ENCODE results near the gene PDXP. TPM values are rescaled to one million over a fixed set of nuclear protein-coding genes. Genes with fewer than 3 reads are reported as not detected.
A peak's percentile ranks its signal among the peaks of the same experiment; 100 is the strongest.

PDXP gene
- total RNA-seq, 1 experiment from 2014 or later, result 42.7 TPM

- H3K4me2 ChIP-seq (ENCODE audit: low read length), result peak overlapping the region; percentile 97
- TF ChIP-seq POLR2AphosphoS5 (IDR thresholded peaks at IDR 0.05; ENCODE audit: low read depth, low read length), result no peak
- no peak for TF ChIP-seq SP1 (IDR thresholded peaks at IDR 0.05; ENCODE audit: low read depth)
- TF ChIP-seq ZNF274 (IDR thresholded peaks at IDR 0.05; ENCODE audit: low read depth, low read length), result no peak
- TF ChIP-seq EZH2phosphoT487 (IDR thresholded peaks at IDR 0.05; ENCODE audit: borderline replicate concordance), result no peak
- TF ChIP-seq ZFX (IDR thresholded peaks at IDR 0.05), result 0 out of 2 replicates have a peak, but pooled peaks have one; percentile 55
- TF ChIP-seq SRF (IDR thresholded peaks at IDR 0.05; ENCODE audit: low read depth), result no peak
- TF ChIP-seq CEBPB (IDR thresholded peaks at IDR 0.05; ENCODE audit: low read depth), result no peak
- H3K4me3 ChIP-seq (replicated peaks in 1 of 2; ENCODE audit: low read depth in 1 of 2, low read length in 2 of 2), result peak overlapping the region; percentile 86 to 93
- no peak overlapping the region for H2AFZ ChIP-seq (ENCODE audit: low read depth, low read length, poor library complexity, severe bottlenecking)
- H3K79me2 ChIP-seq (ENCODE audit: insufficient read depth, low read length), result peaks cover 46% of the 10 kb centered on the region
- BruUV-seq (replicated peaks), result no TSS peak
- POLR2A ChIA-PET, result interaction anchor here (1.9 to 3.6 kb wide), 2 partner anchors 8 to 16 kb away, joined by 21 to 71 read pairs; partner anchors contain the start of gene LGALS1
- H3K36me3 ChIP-seq (ENCODE audit: control insufficient read depth in 1 of 2, insufficient read depth in 2 of 2, low read length in 2 of 2), result peaks cover 2 to 11% of the 10 kb centered on the region in 2 experiments; a peak in 1 of 4 replicates
- RAD21 ChIA-PET (ENCODE audit: low non-redundant PET in 1 of 2, low total read pairs in 2 of 2, uncharacterized antibody in 2 of 2, unreplicated experiment in 2 of 2), result interaction anchor here in 1 of 2 experiments (0.5 kb wide), 1 partner anchor 11 kb away, joined by 3 read pairs; no protein-coding TSS in a partner anchor
- H3K9me3 ChIP-seq (ENCODE audit: control insufficient read depth in 1 of 2, insufficient read depth in 1 of 2, low read depth in 1 of 2, low read length in 2 of 2), result no peaks in the 10 kb centered on the region
- H3K27me3 ChIP-seq (ENCODE audit: insufficient read depth, low read length), result no peaks in the 10 kb centered on the region
- ATAC-seq, result no peak; the same call in 1 of the 2 replicates
- peaks cover 11 to 30% of the 10 kb centered on the region in 2 experiments; a peak in 3 of 4 replicates for H3K4me1 ChIP-seq (ENCODE audit: control insufficient read depth in 1 of 2, insufficient read depth in 2 of 2, low read length in 2 of 2)
- CTCF ChIA-PET, result interaction anchor here (1.3 to 2.2 kb wide), 2 partner anchors 16 kb away, joined by 5 to 38 read pairs; partner anchors contain the start of gene LGALS1
- no peaks in the 10 kb centered on the region for H4K20me1 ChIP-seq (ENCODE audit: insufficient read depth)
- no peaks in the 10 kb centered on the region for H3K9me2 ChIP-seq (ENCODE audit: insufficient read depth)
- peak overlapping the region; percentile 88 for H3K9ac ChIP-seq (ENCODE audit: low read length)
- intact Hi-C loops (cut with micrococcal nuclease), result no loop called here
- H3K27ac ChIP-seq (ENCODE audit: low read depth, low read length), result peak overlapping the region; percentile 86
- DNase-seq (ENCODE audit: low read depth, low spot score), result no peak
Measured at GRCh38 chr22:37659066-37659896, 758 bp downstream of the PDXP start.

Measured in HCT116 (cell line).